HG02840 (cell line): Measurements from ENCODE around the gene ATAD3A.
"Not testable (repeated sequence)": the region's sequence is repeated elsewhere in the genome, so short reads cannot be mapped to it uniquely, and the experiment has no call there.

Source experiments
- ATAC-seq: cut with Tn5 transposase; IDR thresholded peaks from one replicate; pipeline ENCODE4 v1.9.1; 2021; ENCODE audit warnings: mild to moderate bottlenecking, moderate library complexity, moderate number of reproducible peaks; ENCODE audit not compliant: unreplicated experiment, low FRiP score

ATAD3A gene

GRCh38 chr1:1551524-1552262, 39.7 kb downstream of the ATAD3A start:
- ATAC-seq = no peak

GRCh38 chr1:1552263-1552639, 40.3 kb downstream of the ATAD3A start:
- no peak for ATAC-seq

- ATAC-seq = no peak
These were observed 42.0 kb downstream of the ATAD3A start for GRCh38 chr1:1553821-1554494.

GRCh38 chr1:1554550-1554925, 42.6 kb downstream of the ATAD3A start:
- ATAC-seq = no peak

GRCh38 chr1:1554926-1555915, 43.3 kb downstream of the ATAD3A start:
- no peak for ATAC-seq

GRCh38 chr1:1556505-1556904, 44.5 kb downstream of the ATAD3A start:
- ATAC-seq = no peak

- not testable (repeated sequence) for ATAC-seq
These were observed 45.0 kb downstream of the ATAD3A start for GRCh38 chr1:1556961-1557360.

- not testable (repeated sequence) for ATAC-seq
These were observed 45.7 kb downstream of the ATAD3A start for GRCh38 chr1:1557688-1558087.

- no peak for ATAC-seq
These were observed 46.6 kb downstream of the ATAD3A start for GRCh38 chr1:1558591-1558990.

- no peak for ATAC-seq
These were observed 47.1 kb downstream of the ATAD3A start for GRCh38 chr1:1559066-1559465.

GRCh38 chr1:1560178-1560577, 48.2 kb downstream of the ATAD3A start:
- no peak for ATAC-seq

GRCh38 chr1:1561801-1562470, 50.0 kb downstream of the ATAD3A start:
- ATAC-seq = no peak

GRCh38 chr1:1562556-1563195, 50.7 kb downstream of the ATAD3A start:
- ATAC-seq = no peak

GRCh38 chr1:1563688-1564087, 51.7 kb downstream of the ATAD3A start:
- ATAC-seq = no peak

GRCh38 chr1:1564268-1564667, 52.3 kb downstream of the ATAD3A start:
- ATAC-seq = no peak

- ATAC-seq = no peak
These were observed 53.4 kb downstream of the ATAD3A start for GRCh38 chr1:1565340-1565739.

- no peak for ATAC-seq
These were observed 55.4 kb downstream of the ATAD3A start for GRCh38 chr1:1567152-1567875.

- ATAC-seq = no peak
These were observed 55.9 kb downstream of the ATAD3A start for GRCh38 chr1:1567891-1568291.

- no peak for ATAC-seq
These were observed 57.4 kb downstream of the ATAD3A start for GRCh38 chr1:1569341-1569740.
